Lung (tissue), 12 donors: ENCODE measurements around the gene DNAH9. TPM values are rescaled to one million over a fixed set of nuclear protein-coding genes. Genes with fewer than 3 reads are reported as not detected.

Experiments used
- ATAC-seq: fragments of 200-7000 bp; cut with Tn5 transposase; one replicate; pipeline ENCODE4 v1.9.1; 2020; ENCODE audit warnings: moderate number of reproducible peaks; ENCODE audit not compliant: insufficient read depth, low FRiP score
- DNase-seq, 3 donors: peaks; one replicate each; pipeline ENCODE4 v3.0.0-alpha.2; 2013 to 2017
- H3K27ac ChIP-seq, 2 donors: one replicate each; pipeline ENCODE4 v1.5.1; 2013; ENCODE audit warnings: mild to moderate bottlenecking in 2 of 2, moderate library complexity in 2 of 2, control low read depth in 1 of 2, inconsistent platforms in 1 of 2, low read depth in 1 of 2, low read length in 1 of 2
- H3K27me3 ChIP-seq, 3 donors: one replicate each; pipeline ENCODE4 v1.5.1; 2013; ENCODE audit warnings: low read length in 2 of 3; ENCODE audit not compliant: control insufficient read depth in 3 of 3, insufficient read depth in 3 of 3
- H3K36me3 ChIP-seq, 4 donors: one replicate each; pipeline ENCODE4 v1.5.1; 2013; ENCODE audit warnings: low read length in 4 of 4, mild to moderate bottlenecking in 1 of 4, moderate library complexity in 1 of 4; ENCODE audit not compliant: control insufficient read depth in 4 of 4, insufficient read depth in 4 of 4
- H3K4me1 ChIP-seq, 5 donors: one replicate each; pipeline ENCODE4 v1.5.1; 2013; ENCODE audit warnings: low read length in 5 of 5, mild to moderate bottlenecking in 2 of 5, moderate library complexity in 1 of 5; ENCODE audit not compliant: control insufficient read depth in 5 of 5, insufficient read depth in 5 of 5
- H3K4me3 ChIP-seq: one replicate; pipeline ENCODE4 v1.5.1; 2013; ENCODE audit warnings: mild to moderate bottlenecking, control low read depth, moderate library complexity
- H3K9ac ChIP-seq, 2 donors: one replicate each; pipeline ENCODE4 v1.5.1; 2013; ENCODE audit warnings: low read length in 2 of 2, control low read depth in 1 of 2; ENCODE audit not compliant: insufficient read depth in 1 of 2
- H3K9me3 ChIP-seq, 4 donors: one replicate each; pipeline ENCODE4 v1.5.1; 2013; ENCODE audit warnings: low read length in 3 of 4, mild to moderate bottlenecking in 1 of 4, moderate library complexity in 1 of 4; ENCODE audit not compliant: control insufficient read depth in 4 of 4, insufficient read depth in 3 of 4
- WGBS, 2 donors: extraction: QIAGEN DNeasy Blood & Tissue Kit; methylation state at CpG; one replicate each; pipeline ENCODE4 v1.1.7; 2013; 5-methylcytosine and 5-hydroxymethylcytosine counted together
- polyA plus RNA-seq, 2 donors: library from polyadenylated mRNA; stranded (reverse); fragments of 200-250 nt; gene quantifications; one replicate each; pipeline ENCODE4 v1.2.1, GENCODE V29; 2013
- total RNA-seq, 2 donors: library from RNA; depleted of rRNA in 1 of 2; stranded (reverse); fragments of >200 nt in 1 of 2; gene quantifications; one replicate each; pipeline ENCODE4 v1.2.1, GENCODE V29; 2014 to 2021
- TF ChIP-seq, protein P1 (sequence below): IDR thresholded peaks from 2 replicates; pipeline ENCODE4 v1.5.1; 2012; ENCODE audit warnings: mild to moderate bottlenecking; ENCODE audit errors: control extremely low read depth, extremely low read depth
- donor health status: control.
- donor health status: control.
- donor health status: Bipolar disorder and iron deficiency.
- donor health status: healthy.
- donor health status: DM: yes; HTN: yes; CAD: no.

Gene DNAH9
- total and polyA plus RNA-seq, 4 donors = 4.0 to 36.1 (median 20.9) TPM

DNA sequence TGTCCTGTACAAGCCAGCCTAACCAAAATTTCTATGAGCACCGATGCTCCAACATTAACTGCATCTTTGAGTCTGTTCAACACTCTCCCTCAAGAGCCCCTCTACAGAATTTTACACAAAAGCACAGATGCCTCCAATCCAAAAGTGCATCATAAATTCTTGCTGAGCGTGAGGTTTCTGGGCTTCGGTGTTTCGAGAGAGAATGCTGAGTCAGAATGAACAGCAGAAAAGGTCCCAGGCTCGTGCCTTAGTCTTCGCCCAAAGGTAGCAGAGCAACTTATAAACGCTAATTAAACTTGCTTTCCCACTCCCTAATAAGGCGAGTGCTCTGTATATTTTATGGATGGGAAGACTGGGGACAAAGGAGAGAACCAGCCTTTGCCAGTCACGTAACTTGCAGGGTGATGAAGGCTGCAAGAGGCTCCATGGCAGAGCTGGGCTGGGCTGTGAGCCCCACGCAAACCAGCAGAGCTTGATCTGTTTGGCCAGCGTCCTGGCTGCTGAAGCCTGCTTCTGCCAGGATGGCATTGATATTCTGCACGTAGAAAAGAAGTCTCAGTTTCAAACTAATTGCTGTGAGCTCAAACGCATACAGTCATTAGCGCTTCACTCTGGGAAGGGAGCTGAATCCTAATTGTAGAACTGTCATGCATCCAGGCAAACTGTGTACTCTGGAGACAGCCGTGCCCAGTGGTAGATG lies 138.5 kb downstream of the DNAH9 start:
- ATAC-seq (no peak), DNase-seq (no peak)
- H3K4me1 ChIP-seq = no peaks in the 10 kb centered on the region
- no peaks in the 10 kb centered on the region for H3K36me3 ChIP-seq
- WGBS, 2 donors = 73 to 79% methylated on average over 15 of the region's 15 CpGs
- H3K4me3 ChIP-seq = no peak overlapping the region
- TF ChIP-seq, protein P1, sequence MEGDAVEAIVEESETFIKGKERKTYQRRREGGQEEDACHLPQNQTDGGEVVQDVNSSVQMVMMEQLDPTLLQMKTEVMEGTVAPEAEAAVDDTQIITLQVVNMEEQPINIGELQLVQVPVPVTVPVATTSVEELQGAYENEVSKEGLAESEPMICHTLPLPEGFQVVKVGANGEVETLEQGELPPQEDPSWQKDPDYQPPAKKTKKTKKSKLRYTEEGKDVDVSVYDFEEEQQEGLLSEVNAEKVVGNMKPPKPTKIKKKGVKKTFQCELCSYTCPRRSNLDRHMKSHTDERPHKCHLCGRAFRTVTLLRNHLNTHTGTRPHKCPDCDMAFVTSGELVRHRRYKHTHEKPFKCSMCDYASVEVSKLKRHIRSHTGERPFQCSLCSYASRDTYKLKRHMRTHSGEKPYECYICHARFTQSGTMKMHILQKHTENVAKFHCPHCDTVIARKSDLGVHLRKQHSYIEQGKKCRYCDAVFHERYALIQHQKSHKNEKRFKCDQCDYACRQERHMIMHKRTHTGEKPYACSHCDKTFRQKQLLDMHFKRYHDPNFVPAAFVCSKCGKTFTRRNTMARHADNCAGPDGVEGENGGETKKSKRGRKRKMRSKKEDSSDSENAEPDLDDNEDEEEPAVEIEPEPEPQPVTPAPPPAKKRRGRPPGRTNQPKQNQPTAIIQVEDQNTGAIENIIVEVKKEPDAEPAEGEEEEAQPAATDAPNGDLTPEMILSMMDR = no peak
- H3K9ac ChIP-seq = no peak overlapping the region
- no peak overlapping the region for H3K27ac ChIP-seq
- no peaks in the 10 kb centered on the region for H3K27me3 ChIP-seq
- peaks cover 0 to 4% (median 0%) of the 10 kb centered on the region in 4 donors for H3K9me3 ChIP-seq

DNA sequence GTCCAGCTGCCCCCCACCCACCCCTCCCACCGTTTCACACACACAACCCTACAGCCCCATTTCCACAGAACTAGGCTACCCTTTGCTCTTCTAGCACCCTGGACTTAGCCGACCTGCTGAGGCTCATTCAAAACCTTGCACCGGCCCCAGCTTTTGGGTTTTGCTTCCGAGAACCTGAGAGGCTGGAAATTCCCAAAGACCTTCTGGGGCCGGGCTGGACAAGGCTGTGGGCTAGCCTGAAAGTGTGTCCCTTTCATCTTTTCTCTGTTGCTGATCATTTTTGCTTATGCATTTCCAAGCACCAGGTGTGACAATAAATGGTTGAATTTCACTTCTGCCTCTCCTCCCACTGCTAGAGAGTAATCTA lies 139.0 kb downstream of the DNAH9 start:
- ATAC-seq = no peak
- Histone ChIP-seq H3K27ac (no peak overlapping the region), H3K9ac (no peak overlapping the region), H3K4me1 (no peaks in the 10 kb centered on the region), H3K36me3 (no peaks in the 10 kb centered on the region), H3K4me3 (no peak overlapping the region), H3K9me3 (peaks cover 0 to 4% (median 0%) of the 10 kb centered on the region in 4 donors), H3K27me3 (no peaks in the 10 kb centered on the region)
- no peak for DNase-seq
- 76 to 84% methylated on average over 5 of the region's 5 CpGs for WGBS, 2 donors
- TF ChIP-seq, protein P1 = no peak

DNA sequence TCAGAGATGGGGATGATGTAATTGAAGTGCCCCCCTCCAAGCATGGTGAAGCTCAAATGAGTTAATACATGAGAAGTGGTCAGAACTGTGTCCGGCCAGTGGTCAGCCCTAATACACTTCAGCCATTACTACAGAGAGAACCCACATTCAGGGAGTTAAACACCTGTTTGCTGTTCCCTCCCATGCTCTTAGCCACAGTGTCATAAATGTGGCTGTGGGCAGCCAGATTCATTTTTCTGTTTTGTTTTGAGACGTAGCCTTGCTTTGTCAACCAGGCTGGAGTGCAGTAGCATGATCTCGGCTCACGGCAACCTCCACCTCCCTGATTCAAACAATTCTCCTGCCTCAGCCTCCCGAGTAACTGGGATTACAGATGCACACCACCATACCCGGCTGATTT lies 139.9 kb downstream of the DNAH9 start:
- TF ChIP-seq, protein P1 = no peak
- H3K27me3 ChIP-seq = no peaks in the 10 kb centered on the region
- WGBS, 2 donors = 89 to 91% methylated on average over 6 of the region's 6 CpGs
- DNase-seq (no peak), ATAC-seq (no peak)
- no peaks in the 10 kb centered on the region for H3K36me3 ChIP-seq
- peaks cover 0 to 4% (median 0%) of the 10 kb centered on the region in 4 donors for H3K9me3 ChIP-seq
- no peak overlapping the region for H3K4me3 ChIP-seq
- H3K27ac ChIP-seq = no peak overlapping the region
- H3K9ac ChIP-seq = no peak overlapping the region
- H3K4me1 ChIP-seq = no peaks in the 10 kb centered on the region

DNA sequence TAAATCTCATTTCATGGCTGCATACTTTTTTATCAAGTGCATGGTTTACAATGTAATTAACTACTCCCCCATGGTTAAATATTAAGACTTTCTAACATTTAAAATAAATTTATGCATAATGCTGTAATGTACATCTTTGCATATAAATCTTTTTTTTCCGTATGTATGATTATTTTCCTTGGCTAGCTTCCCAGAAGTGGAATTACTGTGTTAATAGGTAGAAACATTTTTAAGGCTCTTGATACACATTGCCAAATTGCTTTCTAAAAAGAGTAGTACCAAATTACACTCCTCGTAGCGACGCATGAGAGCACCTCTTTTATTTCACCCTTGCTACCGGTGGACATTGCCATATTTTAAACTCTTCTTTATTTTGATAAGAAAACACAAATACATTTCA lies 141.1 kb downstream of the DNAH9 start:
- ATAC-seq (no peak), DNase-seq (peak in 1 of 3 donors; percentile 2)
- no peaks in the 10 kb centered on the region for H3K36me3 ChIP-seq
- peaks cover 0 to 2% (median 0%) of the 10 kb centered on the region in 4 donors for H3K9me3 ChIP-seq
- H3K27me3 ChIP-seq = no peaks in the 10 kb centered on the region
- 62 to 80% methylated on average over 5 of the region's 5 CpGs for WGBS, 2 donors
- no peak overlapping the region for H3K4me3 ChIP-seq
- H3K9ac ChIP-seq = no peak overlapping the region
- TF ChIP-seq, protein P1 = no peak
- no peak overlapping the region for H3K27ac ChIP-seq
- H3K4me1 ChIP-seq = no peaks in the 10 kb centered on the region
